Midbrain (tissue), 1 donor: ENCODE data around the gene FLNA.
"Not testable (repeated sequence)": the region's sequence is repeated elsewhere in the genome, so short reads cannot be mapped to it uniquely, and the experiment has no call there.

ENCODE experiments used
- DNase-seq: peaks from one replicate; lab custom pipeline; 2025; lab: John Stamatoyannopoulos, UW

FLNA gene

GRCh38 chrX:154374313-154375155 lies at the start of gene FLNA:
TSS of gene FLNA (minus strand) at chrX:154374634. CDS start at chrX:154371245, 3,389 bp downstream.
- DNase-seq, result no peak

- DNase-seq, result no peak
Measured at GRCh38 chrX:154420402-154420756, 45.9 kb upstream of the FLNA start.

GRCh38 chrX:154419688-154420401 lies 45.4 kb upstream of the FLNA start:
- DNase-seq, result no peak

GRCh38 chrX:154419189-154419588 lies 44.8 kb upstream of the FLNA start:
- no peak for DNase-seq

- DNase-seq, result no peak
Measured at GRCh38 chrX:154417157-154417556, 42.7 kb upstream of the FLNA start.

GRCh38 chrX:154413142-154413541 lies 38.7 kb upstream of the FLNA start:
- DNase-seq, result no peak

GRCh38 chrX:154412468-154412867 lies 38.0 kb upstream of the FLNA start:
- no peak for DNase-seq

- no peak for DNase-seq
Measured at GRCh38 chrX:154411981-154412340, 37.5 kb upstream of the FLNA start.

GRCh38 chrX:154409222-154409871 lies 34.9 kb upstream of the FLNA start, which contains the start of gene DNASE1L1:
TSS of gene DNASE1L1 (minus strand) at chrX:154409254. CDS start at chrX:154405568, 3,686 bp downstream.
- DNase-seq, result no peak

- no peak for DNase-seq
Measured at GRCh38 chrX:154408659-154409221, 34.3 kb upstream of the FLNA start.

- no peak for DNase-seq
Measured at GRCh38 chrX:154404625-154405192, 30.3 kb upstream of the FLNA start.

GRCh38 chrX:154403858-154404257 lies 29.4 kb upstream of the FLNA start:
- no peak for DNase-seq

- DNase-seq, result no peak
Measured at GRCh38 chrX:154403192-154403591, 28.8 kb upstream of the FLNA start.

- no peak for DNase-seq
Measured at GRCh38 chrX:154402622-154403127, 28.2 kb upstream of the FLNA start.

GRCh38 chrX:154401918-154402621 lies 27.6 kb upstream of the FLNA start:
- DNase-seq, result no peak

GRCh38 chrX:154401045-154401799 lies 26.8 kb upstream of the FLNA start:
- no peak for DNase-seq

GRCh38 chrX:154400369-154400817 lies 26.0 kb upstream of the FLNA start:
- DNase-seq, result not testable (repeated sequence)

GRCh38 chrX:154399527-154400368 lies 25.3 kb upstream of the FLNA start:
- no peak for DNase-seq
